Common myeloid progenitor, CD34-positive (primary cell): ENCODE data around the gene TGIF1.
"Not testable (repeated sequence)": the region's sequence is repeated elsewhere in the genome, so short reads cannot be mapped to it uniquely, and the experiment has no call there.

Experiments used
- CTCF ChIA-PET: fragments of 350-600 bp; sonication (Branson Sonifier 250); formaldehyde crosslinking; loops from one replicate; lab custom pipeline; 2021; ENCODE audit warnings: antibody characterized with exemption; lab: Charles Lee
- POLR2A ChIA-PET: fragments of 350-600 bp; sonication (Branson Sonifier 250); formaldehyde crosslinking; loops from one replicate; lab custom pipeline; 2021; ENCODE audit warnings: antibody characterized with exemption; lab: Charles Lee
- DNase-seq, 3 donors: peaks; one replicate each; pipeline versions ENCODE4 v3.0.0 to v3.0.0-alpha.2; 2013
- H3K27ac ChIP-seq, 2 experiments: 1 replicate in 1 of 2; 2 replicates in 1 of 2; pipeline ENCODE4 v1.7.0; 2013; ENCODE audit warnings: inconsistent platforms in 2 of 2, low read length in 2 of 2, mild to moderate bottlenecking in 2 of 2, low read depth in 1 of 2, moderate library complexity in 1 of 2; ENCODE audit not compliant: severe bottlenecking in 2 of 2, insufficient read depth in 1 of 2, poor library complexity in 1 of 2
- H3K27me3 ChIP-seq, 5 experiments: replicated peaks in 2 of 5; 1 replicate in 3 of 5; 2 replicates in 2 of 5; pipeline versions ENCODE4 v1.6.1 to v1.7.0; 2013; ENCODE audit warnings: low read length in 4 of 5, mild to moderate bottlenecking in 2 of 5, moderate library complexity in 2 of 5, inconsistent platforms in 1 of 5; ENCODE audit not compliant: insufficient read depth in 5 of 5, control insufficient read depth in 4 of 5
- H3K36me3 ChIP-seq, 4 experiments: 1 replicate in 2 of 4; 2 replicates in 2 of 4; pipeline versions ENCODE4 v1.6.1 to v1.7.0; 2013; ENCODE audit warnings: low read length in 3 of 4, control low read depth in 1 of 4, mild to moderate bottlenecking in 1 of 4; ENCODE audit not compliant: control insufficient read depth in 4 of 4, insufficient read depth in 4 of 4
- H3K4me1 ChIP-seq, 4 experiments: 1 replicate in 3 of 4; 2 replicates in 1 of 4; pipeline versions ENCODE4 v1.6.1 to v1.7.1; 2013; ENCODE audit warnings: low read length in 3 of 4, mild to moderate bottlenecking in 3 of 4, control low read depth in 1 of 4, inconsistent platforms in 1 of 4, moderate library complexity in 1 of 4; ENCODE audit not compliant: control insufficient read depth in 4 of 4, insufficient read depth in 4 of 4; ENCODE audit errors: control extremely low read depth in 1 of 4
- H3K4me3 ChIP-seq, 7 experiments: 1 replicate in 4 of 7; 2 replicates in 3 of 7; pipeline versions ENCODE4 v1.5.1 to v1.7.0; 2013; ENCODE audit warnings: mild to moderate bottlenecking in 7 of 7, low read length in 6 of 7, moderate library complexity in 6 of 7, inconsistent platforms in 2 of 7, low read depth in 2 of 7, control low read depth in 1 of 7; ENCODE audit not compliant: insufficient read depth in 4 of 7, control insufficient read depth in 1 of 7; ENCODE audit errors: extremely low read depth in 1 of 7
- H3K9me3 ChIP-seq, 5 experiments: 1 replicate in 4 of 5; 2 replicates in 1 of 5; pipeline versions ENCODE4 v1.6.1 to v1.7.1; 2013; ENCODE audit warnings: low read length in 4 of 5, mild to moderate bottlenecking in 2 of 5, inconsistent platforms in 1 of 5, low read depth in 1 of 5, moderate library complexity in 1 of 5; ENCODE audit not compliant: control insufficient read depth in 4 of 5, insufficient read depth in 2 of 5; ENCODE audit errors: control extremely low read depth in 1 of 5
- WGBS: methylation state at CpG from one replicate; pipeline ENCODE4 v1.1.5; 2013; ENCODE audit not compliant: insufficient coverage; 5-methylcytosine and 5-hydroxymethylcytosine counted together

The TGIF1 gene

GRCh38 chr18:3468066-3468705 lies 18.2 kb downstream of the TGIF1 start:
- Histone ChIP-seq H3K9me3 (no peaks in the 10 kb centered on the region), H3K27ac (no peak overlapping the region), H3K4me3 (no peak overlapping the region), H3K27me3 (no peaks in the 10 kb centered on the region), H3K36me3 (no peaks in the 10 kb centered on the region), H3K4me1 (peaks cover 0 to 20% (median 11%) of the 10 kb centered on the region in 4 experiments)
- POLR2A ChIA-PET, result no interaction called here
- CTCF ChIA-PET, result interaction anchor here (1.0 to 2.9 kb wide), 6 partner anchors 8 to 171 kb away, joined by 3 to 12 read pairs (median 5); no protein-coding TSS in a partner anchor
- 95% methylated on average over 8 of the region's 9 CpGs for WGBS
- peak in 1 of 3 donors; percentile 15 for DNase-seq

- H3K4me3 ChIP-seq, result no peak overlapping the region
- no peaks in the 10 kb centered on the region for H3K27me3 ChIP-seq
- peak; percentile 41 to 83 (median 68) for DNase-seq
- ChIA-PET CTCF (interaction anchor here (0.9 to 2.7 kb wide), 6 partner anchors 9 to 171 kb away, joined by 3 to 8 read pairs (median 4); no protein-coding TSS in a partner anchor), POLR2A (no interaction called here)
- no peaks in the 10 kb centered on the region for H3K9me3 ChIP-seq
- peaks cover 0 to 20% (median 11%) of the 10 kb centered on the region in 4 experiments for H3K4me1 ChIP-seq
- no peaks in the 10 kb centered on the region for H3K36me3 ChIP-seq
- 90% methylated on average over 3 of the region's 8 CpGs for WGBS
- H3K27ac ChIP-seq, result no peak overlapping the region
Observed at GRCh38 chr18:3468833-3469232, 18.9 kb downstream of the TGIF1 start.

- Histone ChIP-seq H3K4me1 (peaks cover 0 to 15% (median 8%) of the 10 kb centered on the region in 4 experiments), H3K27me3 (no peaks in the 10 kb centered on the region), H3K36me3 (no peaks in the 10 kb centered on the region), H3K9me3 (peaks cover 0 to 2% (median 0%) of the 10 kb centered on the region in 5 experiments), H3K27ac (no peak overlapping the region), H3K4me3 (no peak overlapping the region)
- 100% methylated on average over 3 of the region's 3 CpGs for WGBS
- DNase-seq, result no peak
- POLR2A ChIA-PET, result no interaction called here
- CTCF ChIA-PET, result interaction anchor here (0.9 to 1.8 kb wide), 4 partner anchors 8 to 27 kb away, joined by 3 to 5 read pairs (median 3); no protein-coding TSS in a partner anchor
Observed at GRCh38 chr18:3471141-3471648, 21.2 kb downstream of the TGIF1 start.

GRCh38 chr18:3472121-3472520 lies 22.1 kb downstream of the TGIF1 start:
- CTCF ChIA-PET, result interaction anchor here (0.9 to 1.8 kb wide), 3 partner anchors 9 to 26 kb away, joined by 3 read pairs; no protein-coding TSS in a partner anchor
- H3K4me1 ChIP-seq, DNase-seq, H3K4me3 ChIP-seq, POLR2A ChIA-PET, H3K27me3 ChIP-seq, H3K9me3 ChIP-seq, H3K27ac ChIP-seq, H3K36me3 ChIP-seq: not testable (repeated sequence)
- WGBS, result 100% methylated on average over 1 of the region's 3 CpGs

GRCh38 chr18:3472681-3473544 lies 22.9 kb downstream of the TGIF1 start:
- Histone ChIP-seq H3K27ac (no peak overlapping the region), H3K9me3 (peaks cover 0 to 2% (median 0%) of the 10 kb centered on the region in 5 experiments), H3K36me3 (no peaks in the 10 kb centered on the region), H3K27me3 (no peaks in the 10 kb centered on the region), H3K4me1 (peaks cover 0 to 5% (median 0%) of the 10 kb centered on the region in 4 experiments), H3K4me3 (no peak overlapping the region)
- POLR2A ChIA-PET, result no interaction called here
- DNase-seq, result no peak
- WGBS, result 98% methylated on average over 12 of the region's 18 CpGs
- CTCF ChIA-PET, result interaction anchor here (0.9 kb wide), 1 partner anchor 14 kb away, joined by 3 read pairs; no protein-coding TSS in a partner anchor

- POLR2A ChIA-PET, result interaction anchor here (1.1 kb wide), 1 partner anchor 19 kb away, joined by 3 read pairs; no protein-coding TSS in a partner anchor
- DNase-seq, result no peak
Observed at GRCh38 chr18:3478262-3478978, 28.4 kb downstream of the TGIF1 start.

More at GRCh38 chr18:3478262-3478978, 28.4 kb downstream of the TGIF1 start:
- no peaks in the 10 kb centered on the region for H3K4me1 ChIP-seq
- no peaks in the 10 kb centered on the region for H3K36me3 ChIP-seq
- H3K27ac ChIP-seq, result no peak overlapping the region
- H3K9me3 ChIP-seq, result peaks cover 0 to 2% (median 0%) of the 10 kb centered on the region in 5 experiments
- 100% methylated on average over 7 of the region's 8 CpGs for WGBS
- CTCF ChIA-PET, result interaction anchor here (0.8 to 1.4 kb wide), 3 partner anchors 8 to 17 kb away, joined by 3 read pairs; no protein-coding TSS in a partner anchor
- H3K4me3 ChIP-seq, result no peak overlapping the region
- H3K27me3 ChIP-seq, result no peaks in the 10 kb centered on the region
